Measurements from ENCODE around the gene XYLT1.

DNA sequence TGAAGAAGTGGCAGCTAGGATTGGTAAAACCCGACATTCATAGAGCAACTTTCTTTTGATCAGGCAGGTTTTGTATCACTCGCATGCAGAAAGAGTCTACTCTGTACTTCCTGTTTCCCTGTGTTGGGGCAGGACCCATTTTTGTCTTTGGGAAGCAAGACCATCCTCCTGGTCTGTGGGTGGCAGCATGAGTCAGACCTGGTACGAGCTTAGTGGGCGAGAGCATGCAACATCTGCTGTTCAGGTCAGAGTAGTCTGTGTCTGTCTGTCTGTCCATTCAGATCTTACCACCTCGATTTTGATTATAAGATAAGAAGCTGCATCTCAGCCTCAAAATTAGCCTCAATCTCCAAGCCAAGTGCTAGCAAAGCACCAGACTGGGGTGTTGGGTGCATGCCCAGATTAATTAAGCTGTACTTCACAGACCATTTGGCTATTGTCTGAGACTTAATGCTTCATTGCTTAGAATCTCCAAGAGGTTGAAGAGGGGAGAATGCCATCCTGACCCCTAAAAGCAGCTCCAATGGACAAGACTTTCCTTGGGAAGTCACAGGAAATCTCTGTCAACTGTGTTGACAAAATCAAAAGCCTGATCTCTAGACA, 110.9 kb downstream of the XYLT1 start:
- TF ChIP-seq, protein P1, sequence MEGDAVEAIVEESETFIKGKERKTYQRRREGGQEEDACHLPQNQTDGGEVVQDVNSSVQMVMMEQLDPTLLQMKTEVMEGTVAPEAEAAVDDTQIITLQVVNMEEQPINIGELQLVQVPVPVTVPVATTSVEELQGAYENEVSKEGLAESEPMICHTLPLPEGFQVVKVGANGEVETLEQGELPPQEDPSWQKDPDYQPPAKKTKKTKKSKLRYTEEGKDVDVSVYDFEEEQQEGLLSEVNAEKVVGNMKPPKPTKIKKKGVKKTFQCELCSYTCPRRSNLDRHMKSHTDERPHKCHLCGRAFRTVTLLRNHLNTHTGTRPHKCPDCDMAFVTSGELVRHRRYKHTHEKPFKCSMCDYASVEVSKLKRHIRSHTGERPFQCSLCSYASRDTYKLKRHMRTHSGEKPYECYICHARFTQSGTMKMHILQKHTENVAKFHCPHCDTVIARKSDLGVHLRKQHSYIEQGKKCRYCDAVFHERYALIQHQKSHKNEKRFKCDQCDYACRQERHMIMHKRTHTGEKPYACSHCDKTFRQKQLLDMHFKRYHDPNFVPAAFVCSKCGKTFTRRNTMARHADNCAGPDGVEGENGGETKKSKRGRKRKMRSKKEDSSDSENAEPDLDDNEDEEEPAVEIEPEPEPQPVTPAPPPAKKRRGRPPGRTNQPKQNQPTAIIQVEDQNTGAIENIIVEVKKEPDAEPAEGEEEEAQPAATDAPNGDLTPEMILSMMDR (IDR thresholded peaks at IDR 0.05; ENCODE audit: poor library complexity, severe bottlenecking): no peak
- TF ChIP-seq EZH2 (IDR thresholded peaks at IDR 0.05; ENCODE audit: borderline replicate concordance, insufficient read depth, low read length, poor library complexity, severe bottlenecking): no peak
- no peak for TF ChIP-seq EP300 (conservative IDR thresholded peaks at IDR 0.05; ENCODE audit: poor library complexity, severe bottlenecking)
- TF ChIP-seq RAD21 (conservative IDR thresholded peaks at IDR 0.05): no peak
- no peak for TF ChIP-seq POLR2AphosphoS5 (IDR thresholded peaks at IDR 0.05)
- no peak for TF ChIP-seq TAF1 (IDR thresholded peaks at IDR 0.05; ENCODE audit: low read depth)
- TF ChIP-seq, protein P2, sequence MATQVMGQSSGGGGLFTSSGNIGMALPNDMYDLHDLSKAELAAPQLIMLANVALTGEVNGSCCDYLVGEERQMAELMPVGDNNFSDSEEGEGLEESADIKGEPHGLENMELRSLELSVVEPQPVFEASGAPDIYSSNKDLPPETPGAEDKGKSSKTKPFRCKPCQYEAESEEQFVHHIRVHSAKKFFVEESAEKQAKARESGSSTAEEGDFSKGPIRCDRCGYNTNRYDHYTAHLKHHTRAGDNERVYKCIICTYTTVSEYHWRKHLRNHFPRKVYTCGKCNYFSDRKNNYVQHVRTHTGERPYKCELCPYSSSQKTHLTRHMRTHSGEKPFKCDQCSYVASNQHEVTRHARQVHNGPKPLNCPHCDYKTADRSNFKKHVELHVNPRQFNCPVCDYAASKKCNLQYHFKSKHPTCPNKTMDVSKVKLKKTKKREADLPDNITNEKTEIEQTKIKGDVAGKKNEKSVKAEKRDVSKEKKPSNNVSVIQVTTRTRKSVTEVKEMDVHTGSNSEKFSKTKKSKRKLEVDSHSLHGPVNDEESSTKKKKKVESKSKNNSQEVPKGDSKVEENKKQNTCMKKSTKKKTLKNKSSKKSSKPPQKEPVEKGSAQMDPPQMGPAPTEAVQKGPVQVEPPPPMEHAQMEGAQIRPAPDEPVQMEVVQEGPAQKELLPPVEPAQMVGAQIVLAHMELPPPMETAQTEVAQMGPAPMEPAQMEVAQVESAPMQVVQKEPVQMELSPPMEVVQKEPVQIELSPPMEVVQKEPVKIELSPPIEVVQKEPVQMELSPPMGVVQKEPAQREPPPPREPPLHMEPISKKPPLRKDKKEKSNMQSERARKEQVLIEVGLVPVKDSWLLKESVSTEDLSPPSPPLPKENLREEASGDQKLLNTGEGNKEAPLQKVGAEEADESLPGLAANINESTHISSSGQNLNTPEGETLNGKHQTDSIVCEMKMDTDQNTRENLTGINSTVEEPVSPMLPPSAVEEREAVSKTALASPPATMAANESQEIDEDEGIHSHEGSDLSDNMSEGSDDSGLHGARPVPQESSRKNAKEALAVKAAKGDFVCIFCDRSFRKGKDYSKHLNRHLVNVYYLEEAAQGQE (IDR thresholded peaks at IDR 0.05; ENCODE audit: borderline replicate concordance): no peak
- no peak for TF ChIP-seq SMC3 (conservative IDR thresholded peaks at IDR 0.05; ENCODE audit: poor library complexity)
- TF ChIP-seq MXI1 (conservative IDR thresholded peaks at IDR 0.05; ENCODE audit: poor library complexity, severe bottlenecking): no peak
